Muscle layer of colon (tissue), 2 donors: Measurements from ENCODE around the gene ZXDA.
"Not testable (repeated sequence)": the region's sequence is repeated elsewhere in the genome, so short reads cannot be mapped to it uniquely, and the experiment has no call there.

Experiments used
- H3K27ac ChIP-seq: one replicate; pipeline ENCODE4 v1.7.0; 2013; ENCODE audit warnings: low read depth, mild to moderate bottlenecking, low read length, moderate library complexity
- H3K27me3 ChIP-seq, 2 donors: one replicate each; pipeline ENCODE4 v1.7.0; 2013; ENCODE audit warnings: low read length in 2 of 2, mild to moderate bottlenecking in 2 of 2; ENCODE audit not compliant: insufficient read depth in 2 of 2, control insufficient read depth in 1 of 2
- H3K36me3 ChIP-seq: one replicate; pipeline ENCODE4 v1.7.0; 2013; ENCODE audit warnings: mild to moderate bottlenecking, low read length; ENCODE audit not compliant: insufficient read depth
- H3K4me1 ChIP-seq: one replicate; pipeline ENCODE4 v1.7.0; 2013; ENCODE audit warnings: mild to moderate bottlenecking, low read length; ENCODE audit not compliant: insufficient read depth
- H3K4me3 ChIP-seq, 2 donors: one replicate each; pipeline ENCODE4 v1.7.0; 2013; ENCODE audit warnings: low read length in 2 of 2, low read depth in 1 of 2, mild to moderate bottlenecking in 1 of 2, moderate library complexity in 1 of 2
- H3K9ac ChIP-seq: one replicate; pipeline ENCODE4 v1.7.0; 2013; ENCODE audit warnings: low read length
- H3K9me3 ChIP-seq: one replicate; pipeline ENCODE4 v1.7.0; 2013; ENCODE audit warnings: mild to moderate bottlenecking, low read length
- donor health status: abdominal sarcoma.
- donor health status: Adenocarcinoma of cecum.

The ZXDA gene

GRCh38 chrX:57908972-57909594 is 1.2 kb downstream of the ZXDA start:
- H3K9me3 ChIP-seq, H3K4me1 ChIP-seq, H3K27me3 ChIP-seq, H3K9ac ChIP-seq, H3K36me3 ChIP-seq, H3K27ac ChIP-seq: not testable (repeated sequence)
- peak overlapping the region in 1 of 2 donors; percentile 42 for H3K4me3 ChIP-seq

GRCh38 chrX:57906790-57907189 is 3.5 kb downstream of the ZXDA start:
- Histone ChIP-seq H3K4me3 (no peak overlapping the region), H3K27ac (no peak overlapping the region), H3K4me1 (peaks cover 20% of the 10 kb centered on the region), H3K27me3 (no peaks in the 10 kb centered on the region), H3K9me3 (no peaks in the 10 kb centered on the region), H3K9ac (no peak overlapping the region), H3K36me3 (no peaks in the 10 kb centered on the region)

- Histone ChIP-seq H3K4me1 (peaks cover 20% of the 10 kb centered on the region), H3K27ac (no peak overlapping the region), H3K9me3 (no peaks in the 10 kb centered on the region), H3K27me3 (no peaks in the 10 kb centered on the region), H3K9ac (no peak overlapping the region), H3K4me3 (no peak overlapping the region), H3K36me3 (no peaks in the 10 kb centered on the region)
Observed at GRCh38 chrX:57905141-57905540, 5.1 kb downstream of the ZXDA start.

GRCh38 chrX:57904176-57904880 is 5.9 kb downstream of the ZXDA start:
- Histone ChIP-seq H3K4me3 (no peak overlapping the region), H3K4me1 (peaks cover 20% of the 10 kb centered on the region), H3K27ac (no peak overlapping the region), H3K36me3 (no peaks in the 10 kb centered on the region), H3K9ac (no peak overlapping the region), H3K27me3 (no peaks in the 10 kb centered on the region), H3K9me3 (no peaks in the 10 kb centered on the region)

- Histone ChIP-seq H3K4me1 (peaks cover 18% of the 10 kb centered on the region), H3K9ac (no peak overlapping the region), H3K27ac (no peak overlapping the region), H3K9me3 (no peaks in the 10 kb centered on the region), H3K27me3 (no peaks in the 10 kb centered on the region), H3K4me3 (no peak overlapping the region), H3K36me3 (no peaks in the 10 kb centered on the region)
Observed at GRCh38 chrX:57902633-57903032, 7.6 kb downstream of the ZXDA start.

- H3K36me3 ChIP-seq: no peaks in the 10 kb centered on the region
- H3K9ac ChIP-seq: no peak overlapping the region
- H3K27ac ChIP-seq: no peak overlapping the region
- H3K27me3 ChIP-seq: no peaks in the 10 kb centered on the region
- peaks cover 16% of the 10 kb centered on the region for H3K4me1 ChIP-seq
- no peaks in the 10 kb centered on the region for H3K9me3 ChIP-seq
- H3K4me3 ChIP-seq: no peak overlapping the region
Observed at GRCh38 chrX:57901466-57901865, 8.8 kb downstream of the ZXDA start.

- Histone ChIP-seq H3K9ac (no peak overlapping the region), H3K9me3 (no peaks in the 10 kb centered on the region), H3K4me3 (no peak overlapping the region), H3K4me1 (peaks cover 16% of the 10 kb centered on the region), H3K27me3 (no peaks in the 10 kb centered on the region), H3K27ac (no peak overlapping the region), H3K36me3 (no peaks in the 10 kb centered on the region)
Observed at GRCh38 chrX:57900975-57901374, 9.3 kb downstream of the ZXDA start.

GRCh38 chrX:57899906-57900305 is 10.4 kb downstream of the ZXDA start:
- Histone ChIP-seq H3K27me3 (no peaks in the 10 kb centered on the region), H3K4me1 (peaks cover 16% of the 10 kb centered on the region), H3K9me3 (no peaks in the 10 kb centered on the region), H3K36me3 (no peaks in the 10 kb centered on the region), H3K4me3 (no peak overlapping the region), H3K9ac (no peak overlapping the region), H3K27ac (no peak overlapping the region)

GRCh38 chrX:57899064-57899463 is 11.2 kb downstream of the ZXDA start:
- Histone ChIP-seq H3K27me3 (no peaks in the 10 kb centered on the region), H3K9ac (no peak overlapping the region), H3K36me3 (no peaks in the 10 kb centered on the region), H3K4me1 (peaks cover 16% of the 10 kb centered on the region), H3K27ac (no peak overlapping the region), H3K9me3 (no peaks in the 10 kb centered on the region), H3K4me3 (no peak overlapping the region)

- Histone ChIP-seq H3K4me3 (no peak overlapping the region), H3K27me3 (peaks cover 0 to 4% of the 10 kb centered on the region in 2 donors), H3K27ac (no peak overlapping the region), H3K9me3 (no peaks in the 10 kb centered on the region), H3K4me1 (no peaks in the 10 kb centered on the region), H3K36me3 (no peaks in the 10 kb centered on the region), H3K9ac (no peak overlapping the region)
Observed at GRCh38 chrX:57871463-57871862, 38.8 kb downstream of the ZXDA start.
